ENCODE results near the gene UGT1A9.

The UGT1A9 gene

DNA sequence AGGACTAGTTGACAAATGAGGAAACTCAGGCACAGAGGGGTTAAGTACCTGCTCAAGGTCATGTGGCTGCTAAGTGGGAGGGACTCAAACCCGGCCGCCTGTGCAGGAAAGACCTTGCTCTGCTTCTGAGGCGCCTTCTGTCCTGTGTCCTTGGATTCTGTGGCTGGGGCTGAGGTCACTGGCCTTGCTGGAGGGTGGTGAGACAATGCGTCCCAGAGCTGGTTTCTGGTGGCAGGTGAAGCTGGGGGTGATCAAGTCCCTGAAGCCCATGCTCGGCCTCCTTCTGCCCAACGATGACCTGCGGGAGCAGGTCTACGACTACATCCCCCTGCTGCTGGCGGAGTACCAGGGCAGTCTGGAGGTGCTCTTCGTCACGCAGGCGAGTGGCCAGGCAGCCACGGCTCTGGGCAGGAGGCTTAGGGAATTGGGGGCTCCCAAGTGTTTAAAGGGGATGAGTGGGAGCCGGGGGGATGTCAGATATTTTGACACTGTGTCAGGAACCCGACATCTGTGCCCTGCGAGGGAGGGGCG is 122.5 kb downstream of the UGT1A9 start:
- DNase-seq (ENCODE audit: low read depth in 1 of 2, low spot score in 1 of 2), result no peak

DNA sequence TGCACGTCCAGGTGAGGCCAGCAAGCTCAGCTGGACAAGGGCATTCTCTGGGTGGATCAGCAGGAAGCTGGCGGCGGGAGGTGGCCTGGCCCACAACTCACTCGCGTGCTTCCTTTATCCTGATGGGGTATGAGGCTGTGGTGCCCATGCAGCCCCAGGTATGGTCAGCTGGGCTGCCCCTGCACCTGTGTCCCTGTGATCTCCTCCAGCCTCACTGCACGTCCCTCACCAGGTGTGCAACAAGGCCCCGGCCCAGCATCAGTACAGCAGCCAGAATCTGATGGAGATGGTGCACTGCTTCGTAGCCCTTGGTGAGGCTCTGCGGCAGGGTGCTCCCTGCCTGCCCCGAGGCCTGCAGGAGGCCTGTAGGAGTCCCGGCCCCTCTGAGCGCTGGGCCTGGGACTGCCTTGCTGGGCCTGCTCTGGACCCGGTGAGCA is 124.1 kb downstream of the UGT1A9 start:
- DNase-seq (ENCODE audit: low read depth in 1 of 2, low spot score in 1 of 2), result no peak

DNA sequence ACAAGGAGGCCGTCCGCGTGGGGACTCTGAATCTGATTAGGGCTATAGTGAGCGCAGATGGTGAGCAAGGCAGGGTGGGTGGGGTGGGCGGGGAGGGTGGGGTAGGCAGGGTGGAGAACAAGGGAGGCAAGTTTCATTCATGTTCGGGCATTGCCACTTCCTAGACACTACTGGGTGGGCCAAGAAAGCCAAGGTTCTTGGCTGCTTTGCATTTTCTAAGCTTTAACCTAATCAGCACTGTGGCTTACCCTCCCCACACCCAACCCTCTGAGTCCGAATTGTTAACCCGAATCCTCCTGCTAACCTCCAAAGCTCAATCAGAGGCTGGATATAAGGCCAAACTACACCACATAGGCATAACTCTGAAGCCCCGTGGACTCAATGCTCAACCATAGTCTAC is 124.6 kb downstream of the UGT1A9 start:
- no peak for DNase-seq (ENCODE audit: low read depth in 1 of 2, low spot score in 1 of 2)

DNA sequence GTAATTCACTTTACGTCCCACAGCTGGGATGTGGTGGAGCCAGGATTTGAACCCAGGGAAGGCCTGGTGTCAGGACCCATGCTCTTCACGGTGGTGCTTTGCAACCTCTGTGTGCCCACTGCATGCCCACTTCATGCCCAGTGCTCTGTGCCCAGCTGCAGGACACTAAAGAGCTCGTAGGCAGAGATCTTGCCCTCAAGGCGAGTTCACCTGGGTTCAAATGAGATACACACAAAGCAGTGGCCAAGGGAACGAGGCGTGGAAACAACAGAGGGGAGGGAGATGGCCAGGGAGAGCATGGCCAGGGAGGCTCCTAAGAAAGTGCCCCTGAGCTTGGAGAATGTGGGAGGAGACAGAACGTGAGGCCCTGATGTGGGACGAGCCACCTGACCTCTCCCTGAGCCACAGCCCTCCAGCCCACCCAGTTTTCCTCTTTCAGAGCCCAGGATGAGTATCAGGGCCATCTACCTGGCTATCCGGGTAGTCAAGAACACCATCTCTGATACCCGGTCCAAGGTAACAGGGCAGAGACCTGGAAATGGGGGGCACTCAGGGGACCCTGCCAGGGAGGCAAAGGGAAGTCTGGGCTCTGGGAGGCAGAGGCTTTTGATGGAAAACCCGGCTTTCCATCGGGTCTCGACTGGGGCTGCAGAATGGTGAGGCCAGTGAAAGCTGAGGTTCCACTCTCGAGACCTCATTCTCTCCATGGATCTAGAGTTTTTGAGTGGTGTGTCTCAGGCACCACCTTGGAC is 126.8 kb downstream of the UGT1A9 start:
- DNase-seq (ENCODE audit: low read depth in 1 of 2, low spot score in 1 of 2), result no peak

DNA sequence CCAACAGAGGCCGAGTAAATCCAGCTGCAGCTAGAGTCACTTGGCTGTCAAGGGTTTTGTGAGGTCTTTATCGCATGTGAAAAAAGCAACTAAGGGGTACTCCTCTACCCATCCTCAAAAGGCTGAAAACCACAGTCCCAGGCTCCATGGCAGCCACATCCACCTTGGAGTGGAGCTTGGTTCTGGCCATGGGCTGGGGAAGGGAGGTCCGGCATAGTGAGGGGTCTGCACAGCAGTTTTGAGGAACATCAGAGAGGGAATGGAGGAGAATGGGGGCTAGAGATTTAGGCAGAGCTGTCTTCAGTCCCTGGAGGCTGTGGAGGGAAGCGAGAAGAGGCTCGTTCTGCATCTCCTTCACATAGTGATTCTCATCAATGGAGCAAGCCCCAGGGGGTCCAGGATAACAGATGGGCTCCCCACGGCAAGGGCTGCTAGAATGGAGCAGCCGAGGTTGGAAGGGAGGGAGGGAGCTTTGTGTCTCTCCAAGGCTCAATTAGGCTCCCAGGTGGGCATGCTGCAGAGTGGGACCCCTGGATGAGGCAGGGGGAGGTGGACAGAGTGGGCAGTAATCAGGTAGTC is 127.5 kb downstream of the UGT1A9 start:
- no peak for DNase-seq (ENCODE audit: low read depth in 1 of 2, low spot score in 1 of 2)

DNA sequence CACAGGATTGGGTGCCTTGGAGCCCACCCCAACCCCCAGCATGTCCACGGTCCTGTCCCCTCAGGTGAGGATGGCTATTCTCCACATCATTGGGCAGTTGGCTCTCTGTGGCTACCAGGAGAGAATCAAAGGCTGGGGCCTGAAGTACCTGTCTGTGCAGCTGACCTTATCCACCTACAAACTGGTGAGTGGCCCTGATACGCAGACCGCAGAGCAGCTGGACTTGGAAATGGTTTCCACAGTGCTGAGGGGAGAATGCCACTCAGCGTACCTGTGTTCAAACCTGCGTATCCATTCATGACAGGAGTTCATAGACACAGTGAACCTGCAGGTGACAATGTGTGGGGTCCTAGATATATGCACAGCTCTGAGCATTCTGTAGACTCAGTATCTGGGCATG is 128.0 kb downstream of the UGT1A9 start:
- no peak for DNase-seq (ENCODE audit: low read depth in 1 of 2, low spot score in 1 of 2)

DNA sequence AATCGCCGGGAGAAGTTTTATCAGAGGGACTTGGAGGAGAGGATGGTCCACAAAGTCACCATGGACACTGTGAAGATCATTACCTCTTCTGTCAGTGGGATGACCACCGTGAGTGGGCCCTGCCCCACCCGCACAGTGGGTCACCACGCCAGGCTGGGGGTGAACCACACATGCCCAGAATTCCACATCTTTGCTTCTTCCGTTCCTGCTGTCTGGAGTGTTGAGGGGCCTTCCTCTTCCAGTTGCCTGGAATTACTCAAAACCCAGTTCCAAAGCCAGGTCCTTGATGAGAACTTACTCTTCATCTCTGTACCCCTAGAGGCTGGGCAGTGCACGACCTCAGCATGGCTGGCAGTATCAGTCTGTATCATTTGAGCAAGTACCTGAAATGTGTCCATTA is 128.5 kb downstream of the UGT1A9 start:
- no peak for DNase-seq (ENCODE audit: low read depth in 1 of 2, low spot score in 1 of 2)

DNA sequence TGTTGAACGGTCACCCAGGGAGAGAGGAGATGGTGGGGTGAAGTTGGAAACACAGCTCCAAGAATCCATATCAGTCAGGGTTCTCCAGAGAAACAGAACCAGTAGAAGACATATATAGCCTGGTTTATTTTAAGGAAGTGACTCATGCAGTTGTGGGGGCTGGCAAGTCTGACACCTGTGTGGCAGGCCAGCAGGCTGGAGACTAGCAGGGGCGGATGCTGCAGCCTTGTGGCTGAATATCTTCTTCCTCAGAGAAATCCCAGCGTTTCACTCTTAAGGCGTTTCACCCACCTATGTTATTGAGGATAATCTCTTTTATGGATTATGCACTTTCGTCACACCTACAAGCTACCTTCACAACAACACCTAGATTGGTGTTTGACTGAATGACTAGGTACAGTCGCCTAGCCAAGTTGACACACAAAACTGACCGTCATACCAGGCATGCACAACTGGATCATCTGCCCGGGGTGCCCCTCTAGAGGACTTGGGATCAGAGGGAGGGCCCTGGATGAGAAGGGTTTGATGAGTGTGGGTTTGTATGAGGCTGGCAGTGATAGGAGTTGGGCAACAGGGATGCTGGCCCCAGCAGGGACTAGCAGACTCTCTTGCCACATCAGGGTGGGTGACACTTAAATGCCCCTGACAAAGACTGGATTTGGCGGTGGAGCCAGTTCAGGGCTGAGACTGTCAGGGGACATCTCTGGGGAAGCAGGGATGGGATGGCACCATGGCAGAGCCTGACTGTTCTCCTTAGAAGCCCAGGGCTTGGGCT is 129.8 kb downstream of the UGT1A9 start:
- DNase-seq (ENCODE audit: low read depth in 1 of 2, low spot score in 1 of 2), result no peak

DNA sequence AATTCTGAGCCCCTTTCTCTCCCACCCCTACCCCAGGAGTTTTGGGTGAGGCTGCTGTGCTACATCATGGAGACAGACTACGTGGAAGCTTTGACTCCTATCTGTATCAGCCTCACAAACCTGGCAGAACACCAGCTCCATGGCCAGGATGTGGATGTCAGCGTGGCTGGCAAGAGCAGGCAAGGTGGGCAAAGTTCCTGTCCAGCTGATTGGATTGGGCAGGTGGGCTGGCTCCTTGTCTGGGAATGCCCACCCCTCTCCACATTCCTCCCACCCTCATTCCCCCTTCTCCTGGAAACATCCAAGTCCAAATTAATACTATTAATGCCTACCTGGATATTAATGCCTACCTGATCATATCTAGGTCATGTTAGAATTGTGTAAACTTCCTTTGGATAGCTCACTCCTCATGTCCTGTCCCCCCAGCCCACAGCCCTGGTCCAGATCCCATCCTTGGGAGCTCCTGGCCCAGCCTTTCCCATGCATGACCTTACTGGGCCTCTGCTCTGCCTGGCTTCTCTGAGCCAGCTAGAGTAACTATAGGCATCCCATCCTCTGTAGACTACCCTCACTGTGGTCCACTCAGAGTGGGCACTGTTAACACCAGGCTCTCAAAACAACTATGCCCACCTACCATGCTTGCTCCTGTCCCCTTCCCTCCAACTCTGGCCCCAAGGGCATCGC is 130.6 kb downstream of the UGT1A9 start:
- no peak for DNase-seq (ENCODE audit: low read depth in 1 of 2, low spot score in 1 of 2)

DNA sequence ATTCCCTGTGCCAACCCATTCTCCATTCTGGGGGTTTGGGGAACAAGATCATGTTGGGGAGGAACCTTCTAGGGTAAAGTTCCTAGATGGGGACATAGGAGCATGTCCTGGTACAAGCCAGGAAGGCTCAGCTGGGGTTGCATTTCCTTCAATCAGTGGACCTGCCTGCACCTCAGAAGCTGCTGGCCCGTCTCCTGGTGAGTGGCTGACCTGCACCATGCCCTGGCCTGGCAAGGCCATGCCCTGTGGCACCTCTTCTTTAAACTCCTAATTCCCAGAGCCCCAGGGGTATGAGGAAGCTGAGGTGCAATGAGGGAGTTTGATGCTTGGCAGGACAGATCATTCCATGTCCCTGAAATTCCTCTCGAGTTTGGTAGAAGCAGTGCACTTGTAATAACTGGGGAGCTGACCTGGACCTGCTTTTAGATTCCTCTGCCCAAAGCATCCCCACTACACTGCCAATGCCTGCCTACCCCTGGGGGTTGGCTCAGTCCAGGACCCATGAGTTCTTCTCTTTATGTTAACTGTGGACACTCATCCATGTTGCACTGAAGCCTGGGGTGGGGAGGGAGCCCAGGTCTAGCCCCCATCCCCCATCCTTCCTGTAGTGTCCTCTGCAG is 131.7 kb downstream of the UGT1A9 start:
- no peak for DNase-seq (ENCODE audit: low read depth in 1 of 2, low spot score in 1 of 2)

DNA sequence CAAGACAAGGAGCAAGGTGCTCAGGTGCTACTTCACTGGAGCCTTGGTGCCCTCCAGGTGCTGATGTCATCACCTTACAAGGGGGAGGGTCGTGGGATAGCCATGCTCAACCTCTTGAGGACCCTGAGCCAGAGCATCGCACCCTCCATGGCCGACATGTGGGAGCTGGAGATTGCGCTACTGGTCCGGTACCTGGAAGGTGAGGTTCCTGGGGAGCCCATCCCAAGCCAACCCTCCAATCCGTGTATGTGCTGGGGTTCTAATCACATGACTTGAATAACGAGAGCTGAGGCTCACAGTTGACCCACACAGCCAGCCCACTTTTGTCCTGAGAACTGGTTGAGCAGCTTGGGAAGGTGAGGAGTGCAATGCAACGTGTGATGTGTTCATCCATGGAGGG is 132.3 kb downstream of the UGT1A9 start:
- DNase-seq (ENCODE audit: low read depth in 1 of 2, low spot score in 1 of 2), result no peak

DNA sequence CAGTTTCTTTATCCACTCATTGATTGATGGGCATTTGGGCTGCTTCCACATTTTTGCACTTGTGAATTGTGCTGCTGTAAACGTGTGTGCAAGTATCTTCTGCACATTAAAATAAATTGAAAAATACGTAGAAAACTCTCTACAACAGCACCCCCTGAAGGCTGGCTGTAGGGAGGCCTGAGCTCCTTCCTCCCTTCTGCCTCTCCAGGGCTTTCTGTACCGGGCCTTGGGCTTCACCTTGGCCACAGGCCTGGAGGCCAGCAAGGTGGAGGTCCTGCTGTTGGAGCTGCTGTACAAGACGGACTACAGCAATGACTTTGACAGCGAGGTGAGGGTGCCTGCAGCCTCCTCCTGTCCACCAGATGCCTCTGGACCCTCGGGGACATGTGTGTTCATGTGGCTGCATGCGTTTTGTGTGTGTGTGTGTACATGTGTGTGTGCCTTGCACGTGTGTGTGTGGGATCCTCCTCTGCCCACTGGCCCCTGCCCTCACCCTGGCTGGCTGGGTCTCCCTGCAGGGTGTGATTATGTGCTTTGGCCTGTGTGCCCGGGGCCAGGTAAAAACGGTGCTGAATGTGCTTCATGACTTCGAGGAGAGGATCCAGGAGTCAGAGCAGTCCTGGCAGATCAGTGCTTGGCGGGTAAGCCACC is 135.6 kb downstream of the UGT1A9 start:
- DNase-seq (ENCODE audit: low read depth in 1 of 2, low spot score in 1 of 2), result no peak

DNA sequence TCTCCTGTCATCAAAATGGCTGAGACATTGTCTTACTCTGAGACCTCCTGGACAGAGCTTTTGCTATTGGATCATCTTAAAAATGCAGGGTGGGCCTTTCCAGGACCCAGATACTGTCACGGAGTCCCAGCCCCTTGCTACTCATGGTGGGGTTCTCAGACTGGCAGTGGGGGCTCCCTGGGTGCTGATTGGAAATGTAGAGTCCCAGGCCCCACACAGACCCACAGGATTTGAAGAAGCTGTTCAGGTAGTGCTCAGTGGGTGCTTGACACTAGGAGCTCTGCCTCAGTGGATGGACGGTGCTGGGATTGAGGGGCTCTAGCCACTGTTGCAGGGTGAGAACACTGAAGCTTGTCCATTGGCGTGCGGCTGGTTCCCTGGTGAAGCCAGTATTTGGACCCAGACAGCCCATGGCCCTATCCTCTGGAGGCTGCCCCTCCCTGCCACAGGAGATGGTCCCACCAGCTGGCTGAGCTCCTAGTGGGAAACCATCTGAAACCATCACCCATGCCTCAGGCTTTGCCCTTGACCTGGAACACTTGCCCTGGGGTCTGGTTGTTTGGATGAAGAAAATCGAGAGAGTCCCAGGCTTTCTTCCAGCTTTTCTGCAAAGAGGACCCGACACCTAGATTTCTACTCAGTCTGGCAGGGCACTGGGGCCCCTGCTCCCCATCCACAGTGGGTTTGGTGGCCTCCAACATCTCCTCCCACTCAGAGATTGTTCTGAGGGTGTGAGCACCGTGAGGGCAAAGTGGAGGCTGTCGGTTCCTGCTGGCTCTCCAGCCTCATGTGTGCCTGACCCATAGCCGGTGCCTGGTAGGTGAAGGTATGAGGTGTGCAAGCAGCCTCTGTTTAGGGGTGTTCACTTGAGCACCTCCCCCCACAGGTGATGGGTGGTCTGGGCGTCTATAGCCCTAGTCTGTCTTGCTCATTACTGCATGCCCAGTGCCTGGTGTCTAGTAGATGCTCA is 136.6 kb downstream of the UGT1A9 start:
- no peak for DNase-seq (ENCODE audit: low read depth in 1 of 2, low spot score in 1 of 2)

DNA sequence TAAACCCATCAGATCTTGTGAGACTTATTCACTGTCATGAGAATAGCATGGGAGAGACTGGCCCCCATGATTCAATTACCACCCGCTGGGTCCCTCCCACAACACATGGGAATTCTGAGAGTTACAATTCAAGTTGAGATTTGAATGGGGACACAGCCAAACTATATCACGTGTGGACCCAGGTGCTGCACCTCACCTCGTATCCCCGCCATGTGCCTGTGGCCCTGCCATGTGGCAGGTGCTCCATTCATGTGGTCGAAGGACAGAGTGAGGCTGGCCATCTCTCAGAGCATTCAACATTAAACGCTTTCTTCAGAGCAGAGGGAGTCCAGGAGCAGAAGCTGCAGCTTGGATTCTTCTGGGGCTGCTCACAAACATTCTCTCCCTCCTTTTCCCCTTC is 138.7 kb downstream of the UGT1A9 start:
- no peak for DNase-seq (ENCODE audit: low read depth in 1 of 2, low spot score in 1 of 2)

DNA sequence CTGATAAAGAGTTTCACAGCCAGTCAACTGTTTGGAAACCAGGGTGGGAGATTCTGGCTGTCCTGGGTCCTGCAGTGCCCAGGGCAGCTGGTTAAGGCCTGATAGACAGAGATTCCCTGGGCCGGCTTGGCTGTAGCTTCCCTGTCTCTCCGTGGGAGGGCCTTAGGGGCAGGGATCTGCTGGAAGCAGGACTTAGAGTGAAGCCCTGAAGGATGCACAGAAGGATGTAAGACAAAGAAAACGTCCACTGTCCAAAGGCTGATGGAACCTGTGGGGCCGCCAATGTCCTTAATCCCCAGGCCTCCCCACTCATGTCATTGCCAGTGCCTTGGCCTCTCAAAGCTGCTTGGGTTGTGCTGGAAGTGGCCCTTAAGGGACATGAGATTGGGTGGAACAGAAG is 139.4 kb downstream of the UGT1A9 start:
- DNase-seq (ENCODE audit: low read depth in 1 of 2, low spot score in 1 of 2), result no peak

DNA sequence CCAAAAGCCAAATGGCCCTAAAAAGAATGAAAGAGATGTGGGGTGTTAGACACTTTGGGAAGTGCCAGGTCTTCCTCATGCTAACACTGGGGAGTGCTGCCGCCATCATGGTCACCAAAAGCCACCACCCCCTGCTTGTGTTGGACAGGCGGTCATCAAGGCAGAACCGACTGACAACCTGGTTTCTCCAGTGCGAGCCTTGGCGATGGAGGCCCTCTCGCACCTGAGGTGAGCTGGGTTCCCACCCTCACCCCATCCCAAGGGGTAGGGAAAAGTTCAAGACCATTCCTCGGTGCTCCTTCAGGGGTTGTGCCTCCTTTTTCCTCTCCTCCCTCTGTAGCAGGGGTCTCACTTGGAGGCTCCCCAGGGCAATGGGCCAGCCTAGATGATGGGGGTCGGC is 140.0 kb downstream of the UGT1A9 start:
- no peak for DNase-seq (ENCODE audit: low read depth in 1 of 2, low spot score in 1 of 2)

DNA sequence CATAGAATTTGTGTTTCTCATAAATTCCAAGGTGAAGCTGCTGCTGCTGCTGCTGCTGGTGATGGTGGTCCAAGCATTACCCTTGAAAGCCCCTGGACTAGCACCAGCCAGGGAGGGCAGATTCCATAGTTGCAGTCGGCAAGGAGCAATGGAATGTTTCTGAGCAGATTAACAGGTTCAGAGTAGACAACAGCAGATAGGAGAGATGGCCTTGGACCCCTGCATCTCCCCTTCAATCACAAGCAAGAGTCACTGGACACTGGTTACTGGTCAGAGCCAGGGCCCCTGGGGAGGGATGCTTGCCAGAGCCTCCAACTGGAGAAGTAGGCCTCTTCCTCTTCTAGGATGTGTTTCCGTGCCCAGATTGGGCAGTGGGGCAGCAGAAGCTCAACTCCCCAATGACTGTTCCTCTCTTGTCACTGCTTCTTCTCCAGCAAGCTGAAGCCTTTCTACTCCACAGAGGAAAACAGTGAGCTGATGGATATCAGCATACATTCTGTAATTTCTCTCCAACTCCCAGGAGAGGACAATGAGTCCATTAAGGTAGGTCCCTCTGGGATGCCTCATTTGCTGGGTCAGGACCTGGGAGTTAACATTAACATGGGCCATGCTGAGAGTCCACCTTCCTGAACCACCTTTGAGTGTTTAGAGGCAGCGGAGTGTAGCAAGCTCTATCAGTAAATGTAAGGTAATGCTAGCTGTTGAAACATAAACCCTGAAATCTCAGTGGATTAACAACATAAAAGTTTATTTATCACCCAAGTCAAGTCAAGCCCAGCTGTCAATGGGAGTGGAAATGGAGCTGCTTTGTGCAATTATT is 141.7 kb downstream of the UGT1A9 start:
- DNase-seq (ENCODE audit: low read depth in 1 of 2, low spot score in 1 of 2), result no peak

DNA sequence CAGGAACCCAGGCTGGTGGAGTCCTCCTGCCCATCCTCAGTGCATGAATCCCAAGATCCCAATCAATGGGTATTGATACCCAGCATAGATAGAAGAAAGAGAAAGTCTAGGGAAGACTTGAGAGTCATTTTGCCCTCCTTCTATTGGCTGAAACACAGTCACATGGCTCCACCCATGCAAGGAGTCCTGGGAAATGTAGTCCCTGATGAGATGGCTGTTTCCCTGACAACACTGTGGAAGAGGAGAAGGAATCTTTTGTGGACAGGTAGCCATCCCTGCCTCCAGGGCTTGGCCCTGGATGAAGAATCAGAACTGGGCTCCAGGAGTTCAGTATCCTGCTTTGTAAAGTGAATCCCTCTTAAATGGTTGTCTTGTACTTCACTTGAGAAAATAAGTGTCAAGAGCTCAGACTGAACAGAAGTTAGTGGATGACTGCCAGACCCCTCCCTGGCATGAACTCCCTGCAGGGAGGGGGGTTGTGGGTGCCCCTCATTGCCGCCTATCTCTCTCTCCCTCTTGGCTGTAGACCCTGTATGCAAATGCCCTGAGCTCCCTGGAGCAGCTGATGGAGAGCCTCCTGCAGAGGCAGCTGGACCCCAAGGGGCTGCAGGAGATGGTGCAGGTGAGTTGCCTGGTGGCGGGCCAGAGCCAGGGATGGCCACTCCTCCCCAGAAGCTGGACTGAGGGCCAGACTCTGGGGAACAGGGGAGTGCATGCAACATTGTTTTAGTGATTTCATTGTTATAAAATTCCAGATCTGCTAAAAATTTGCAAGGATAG is 142.5 kb downstream of the UGT1A9 start:
- DNase-seq (ENCODE audit: low read depth in 1 of 2, low spot score in 1 of 2), result no peak
